Hepatocyte (in vitro differentiated cells): Measurements from ENCODE around the gene HS3ST3B1. TPM values are rescaled to one million over a fixed set of nuclear protein-coding genes. Genes with fewer than 3 reads are reported as not detected.

Experiments used
- DNase-seq: peaks from one replicate; pipeline ENCODE4 v3.0.0-alpha.2; 2016; ENCODE audit warnings: low spot score
- H2AFZ ChIP-seq: fragments of 200-600 bp; sonication (generic); 2 replicates; pipeline ENCODE4 v1.6.0; 2016; ENCODE audit warnings: antibody characterized with exemption, mild to moderate bottlenecking
- H3K27ac ChIP-seq: fragments of 200-600 bp; sonication (generic); 2 replicates; pipeline ENCODE4 v1.5.1; 2016; ENCODE audit warnings: mild to moderate bottlenecking
- H3K27me3 ChIP-seq: fragments of 200-600 bp; sonication (generic); 2 replicates; pipeline ENCODE4 v1.6.1; 2016
- H3K36me3 ChIP-seq: fragments of 200-600 bp; sonication (generic); replicated peaks from 2 replicates; pipeline ENCODE4 v1.5.1; 2016; ENCODE audit warnings: low read depth; ENCODE audit not compliant: insufficient read depth
- H3K4me1 ChIP-seq: fragments of 200-600 bp; sonication (generic); 2 replicates; pipeline ENCODE4 v1.5.1; 2016; ENCODE audit warnings: mild to moderate bottlenecking, moderate library complexity; ENCODE audit not compliant: insufficient read depth
- H3K4me2 ChIP-seq: fragments of 200-600 bp; sonication (generic); 2 replicates; pipeline ENCODE4 v1.6.0; 2016
- H3K4me3 ChIP-seq: fragments of 200-600 bp; sonication (generic); 2 replicates; pipeline ENCODE4 v1.5.1; 2016; ENCODE audit warnings: mild to moderate bottlenecking
- H3K79me2 ChIP-seq: fragments of 200-600 bp; sonication (generic); 2 replicates; pipeline ENCODE4 v1.6.0; 2017; ENCODE audit warnings: mild to moderate bottlenecking
- H3K9me2 ChIP-seq: fragments of 200-600 bp; sonication (generic); replicated peaks from 2 replicates; pipeline ENCODE4 v1.6.0; 2017; ENCODE audit warnings: mild to moderate bottlenecking; ENCODE audit not compliant: insufficient read depth
- H3K9me3 ChIP-seq: fragments of 200-600 bp; sonication (generic); 2 replicates; pipeline ENCODE4 v1.5.1; 2016; ENCODE audit warnings: low read depth, mild to moderate bottlenecking
- H4K20me1 ChIP-seq: fragments of 200-600 bp; sonication (generic); 2 replicates; pipeline ENCODE4 v1.6.0; 2016; ENCODE audit warnings: mild to moderate bottlenecking; ENCODE audit not compliant: insufficient read depth, poor library complexity, severe bottlenecking
- EZH2 ChIP-seq: fragments of 200-600 bp; sonication (generic); IDR thresholded peaks from 2 replicates; pipeline ENCODE4 v1.6.1; 2016; ENCODE audit warnings: antibody characterized with exemption, mild to moderate bottlenecking, borderline replicate concordance
- EZH2phosphoT487 ChIP-seq: fragments of 200-600 bp; sonication (generic); IDR thresholded peaks from one replicate; pipeline ENCODE4 v1.6.1; 2018; ENCODE audit warnings: antibody characterized with exemption, mild to moderate bottlenecking, low read depth, moderate library complexity; ENCODE audit not compliant: unreplicated experiment, severe bottlenecking
- WGBS: methylation state at CpG from one replicate; pipeline ENCODE4 v1.1.6; 2016; ENCODE audit warnings: low lambda C conversion rate; ENCODE audit errors: missing lambda C conversion rate; 5-methylcytosine and 5-hydroxymethylcytosine counted together
- polyA plus RNA-seq: library from polyadenylated mRNA; unstranded; fragments of >200 nt; fragmentation: Nextera tagmentation; extraction: Ambion mirVana; gene quantifications from 2 replicates; pipeline ENCODE4 v1.2.1, GENCODE V29; 2016
- total RNA-seq: library from RNA; depleted of rRNA; stranded (reverse); fragments of >200 nt; gene quantifications from 2 replicates; pipeline ENCODE4 v1.2.3, GENCODE V29; 2014
- TF ChIP-seq, protein P1 (sequence below): fragments of 200-600 bp; sonication (generic); IDR thresholded peaks from 2 replicates; pipeline ENCODE4 v1.5.1; 2016; ENCODE audit warnings: antibody characterized with exemption, mild to moderate bottlenecking; ENCODE audit not compliant: poor library complexity

Gene HS3ST3B1
- total and polyA plus RNA-seq, 2 experiments from 2014 or later, result 3.7 to 5.8 TPM

DNA sequence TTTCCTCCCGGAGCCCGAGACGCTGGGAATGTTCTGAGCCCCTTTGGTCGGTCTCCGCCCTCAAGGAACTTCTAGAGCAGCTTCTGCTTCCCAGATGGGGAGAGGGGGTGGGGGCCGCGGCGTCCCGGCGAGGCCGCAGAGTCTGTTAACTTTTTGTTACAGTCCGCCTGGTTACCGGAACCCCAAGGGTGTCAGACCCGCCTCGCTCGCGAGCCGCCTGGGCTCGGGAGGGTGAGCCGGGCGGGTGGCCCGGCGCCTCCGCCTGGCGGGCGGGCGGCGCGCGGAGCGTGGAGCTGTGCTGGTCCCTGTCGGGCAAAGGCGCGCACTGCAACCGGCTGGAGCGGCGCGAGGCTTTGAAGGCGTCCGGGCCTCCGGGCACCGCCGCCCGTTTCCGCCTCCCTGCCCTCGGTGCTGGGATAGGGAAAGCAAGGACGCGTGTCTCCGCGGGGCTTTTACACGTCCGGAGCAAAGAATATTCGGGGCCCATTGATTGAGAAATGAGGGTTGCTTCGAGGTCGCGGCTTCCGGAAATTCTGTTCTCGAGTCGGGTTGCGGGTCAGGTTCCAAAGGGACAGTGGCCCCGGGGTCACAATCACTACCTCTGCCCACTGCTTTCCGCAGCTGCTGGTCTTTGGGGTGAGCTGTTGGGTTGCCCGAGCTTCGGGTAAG, 1.7 kb downstream of the HS3ST3B1 start:
- H3K79me2 ChIP-seq, result peaks cover 8% of the 10 kb centered on the region

DNA sequence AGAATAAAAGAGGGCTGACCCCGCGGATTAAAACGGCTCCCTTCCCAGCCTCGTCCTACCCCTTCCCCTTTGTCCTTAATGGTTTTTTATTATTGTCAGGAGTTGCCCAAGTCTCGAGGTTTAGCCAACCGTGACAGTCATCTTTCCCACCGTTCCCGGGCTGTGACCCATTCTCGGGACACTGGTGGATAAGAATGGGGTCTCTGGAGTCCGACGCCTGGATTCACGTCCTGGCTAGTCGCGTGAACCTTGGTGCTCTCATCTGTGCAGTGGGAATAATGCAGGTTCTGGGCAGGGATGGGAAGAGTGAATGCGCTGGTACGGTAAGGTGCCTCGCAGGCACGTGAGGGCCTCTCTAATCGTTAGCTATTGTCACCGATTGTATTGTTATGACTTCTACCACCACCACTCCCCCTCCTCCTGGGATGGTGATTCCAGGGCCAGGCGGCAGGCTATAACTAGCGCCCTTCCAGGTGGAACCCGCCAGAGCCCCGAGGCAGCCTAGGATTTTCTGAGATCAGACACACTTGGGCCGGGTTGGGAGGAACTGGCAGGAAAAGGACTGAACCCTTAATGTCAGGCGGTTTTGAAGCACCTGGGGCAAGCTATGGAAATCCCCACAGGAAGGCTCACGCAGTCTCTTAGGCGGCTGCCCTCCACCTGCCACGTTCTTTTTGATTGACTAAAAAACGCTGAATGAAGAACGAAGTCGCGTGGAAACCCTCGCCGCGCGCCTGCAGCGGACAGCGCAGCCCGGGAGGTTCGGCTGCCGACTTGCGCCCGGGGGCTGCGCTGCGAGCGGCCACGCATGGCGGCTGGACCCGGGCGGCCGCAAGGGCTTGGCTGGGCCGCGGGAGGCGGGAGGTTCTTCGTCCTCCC, 2.7 kb downstream of the HS3ST3B1 start:
- TF ChIP-seq EZH2phosphoT487 (peak; percentile 9), EZH2 (peak; percentile 74)
- TF ChIP-seq, protein P1, sequence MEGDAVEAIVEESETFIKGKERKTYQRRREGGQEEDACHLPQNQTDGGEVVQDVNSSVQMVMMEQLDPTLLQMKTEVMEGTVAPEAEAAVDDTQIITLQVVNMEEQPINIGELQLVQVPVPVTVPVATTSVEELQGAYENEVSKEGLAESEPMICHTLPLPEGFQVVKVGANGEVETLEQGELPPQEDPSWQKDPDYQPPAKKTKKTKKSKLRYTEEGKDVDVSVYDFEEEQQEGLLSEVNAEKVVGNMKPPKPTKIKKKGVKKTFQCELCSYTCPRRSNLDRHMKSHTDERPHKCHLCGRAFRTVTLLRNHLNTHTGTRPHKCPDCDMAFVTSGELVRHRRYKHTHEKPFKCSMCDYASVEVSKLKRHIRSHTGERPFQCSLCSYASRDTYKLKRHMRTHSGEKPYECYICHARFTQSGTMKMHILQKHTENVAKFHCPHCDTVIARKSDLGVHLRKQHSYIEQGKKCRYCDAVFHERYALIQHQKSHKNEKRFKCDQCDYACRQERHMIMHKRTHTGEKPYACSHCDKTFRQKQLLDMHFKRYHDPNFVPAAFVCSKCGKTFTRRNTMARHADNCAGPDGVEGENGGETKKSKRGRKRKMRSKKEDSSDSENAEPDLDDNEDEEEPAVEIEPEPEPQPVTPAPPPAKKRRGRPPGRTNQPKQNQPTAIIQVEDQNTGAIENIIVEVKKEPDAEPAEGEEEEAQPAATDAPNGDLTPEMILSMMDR, result no peak
- no peak overlapping the region for H3K27ac ChIP-seq
- H3K4me3 ChIP-seq, result peak overlapping the region; percentile 29
- H3K9me2 ChIP-seq, result no peaks in the 10 kb centered on the region
- peak overlapping the region; percentile 19 for H2AFZ ChIP-seq
- 3% methylated on average over 55 of the region's 56 CpGs for WGBS
- no peak for DNase-seq
- H3K4me2 ChIP-seq, result peak overlapping the region; percentile 95
- H3K4me1 ChIP-seq, result peaks cover 24% of the 10 kb centered on the region
- no peaks in the 10 kb centered on the region for H3K9me3 ChIP-seq
- no peaks in the 10 kb centered on the region for H4K20me1 ChIP-seq
- no peaks in the 10 kb centered on the region for H3K36me3 ChIP-seq
- peaks cover 8% of the 10 kb centered on the region for H3K79me2 ChIP-seq
- peaks cover 61% of the 10 kb centered on the region for H3K27me3 ChIP-seq

More for the DNA sequence above, 1.7 kb downstream of the HS3ST3B1 start:
- peaks cover 69% of the 10 kb centered on the region for H3K27me3 ChIP-seq
- DNase-seq, result peak; percentile 95
- H3K9me2 ChIP-seq, result no peaks in the 10 kb centered on the region
- H3K4me3 ChIP-seq, result peak overlapping the region; percentile 56
- no peak for TF ChIP-seq EZH2phosphoT487
- TF ChIP-seq, protein P1, result peak; percentile 92
- TF ChIP-seq EZH2, result no peak
- no peaks in the 10 kb centered on the region for H3K9me3 ChIP-seq
- H3K27ac ChIP-seq, result peak overlapping the region; percentile 1
- peaks cover 32% of the 10 kb centered on the region for H3K4me1 ChIP-seq
- 2% methylated on average over 50 of the region's 64 CpGs for WGBS
- peak overlapping the region; percentile 95 for H3K4me2 ChIP-seq
- H2AFZ ChIP-seq, result peak overlapping the region; percentile 63
- H4K20me1 ChIP-seq, result no peaks in the 10 kb centered on the region
- no peaks in the 10 kb centered on the region for H3K36me3 ChIP-seq

DNA sequence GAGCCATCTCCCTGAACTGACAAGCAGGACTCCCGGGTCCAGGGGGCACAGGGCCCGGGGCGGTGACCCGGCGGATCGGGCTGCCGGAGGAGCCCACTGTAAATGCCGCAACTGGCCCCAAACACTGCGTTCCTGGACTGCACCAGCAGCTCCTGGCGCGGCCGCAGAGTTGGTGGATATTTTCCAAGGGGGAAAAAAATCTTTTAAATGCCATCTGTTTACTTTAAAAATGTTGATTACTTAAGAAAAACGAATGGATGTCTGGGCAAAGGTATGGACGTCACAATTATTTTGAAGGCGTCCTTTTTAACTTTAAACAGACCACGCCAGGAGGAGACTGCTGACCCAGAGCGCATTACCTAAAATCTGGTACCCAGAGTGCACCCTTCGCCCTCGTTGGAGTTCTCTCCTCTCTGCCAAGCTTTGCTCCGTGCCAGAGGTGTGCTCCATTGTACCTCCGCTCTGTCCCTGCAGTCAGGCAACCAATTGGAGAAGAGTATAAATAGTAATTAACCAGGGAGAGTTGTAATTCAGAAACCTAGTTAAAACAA, 3.4 kb downstream of the HS3ST3B1 start:
- Histone ChIP-seq H3K4me3 (peak overlapping the region; percentile 29), H3K4me2 (peak overlapping the region; percentile 95), H3K9me3 (no peaks in the 10 kb centered on the region), H3K79me2 (peaks cover 8% of the 10 kb centered on the region), H3K36me3 (no peaks in the 10 kb centered on the region), H3K27ac (no peak overlapping the region), H2AFZ (peak overlapping the region; percentile 19), H4K20me1 (no peaks in the 10 kb centered on the region), H3K9me2 (no peaks in the 10 kb centered on the region), H3K27me3 (peaks cover 54% of the 10 kb centered on the region), H3K4me1 (peaks cover 20% of the 10 kb centered on the region)
- DNase-seq, result no peak
- WGBS, result 17% methylated on average over 21 of the region's 21 CpGs
- TF ChIP-seq EZH2 (peak; percentile 21), EZH2phosphoT487 (no peak)
